Activated CD4-positive, alpha-beta T cell treated with anti-CD3 and anti-CD28 coated beads, Interleukin-2, amount 50 U/mL, for 1 hour (primary cell): Measurements from ENCODE around the gene DOCK2.

Source experiments
- DNase-seq: peaks from one replicate; pipeline ENCODE4 v3.0.0-alpha.2; 2020

The DOCK2 gene

GRCh38 chr5:170008376-170008775 is 371.3 kb downstream of the DOCK2 start:
- no peak for DNase-seq

DNA sequence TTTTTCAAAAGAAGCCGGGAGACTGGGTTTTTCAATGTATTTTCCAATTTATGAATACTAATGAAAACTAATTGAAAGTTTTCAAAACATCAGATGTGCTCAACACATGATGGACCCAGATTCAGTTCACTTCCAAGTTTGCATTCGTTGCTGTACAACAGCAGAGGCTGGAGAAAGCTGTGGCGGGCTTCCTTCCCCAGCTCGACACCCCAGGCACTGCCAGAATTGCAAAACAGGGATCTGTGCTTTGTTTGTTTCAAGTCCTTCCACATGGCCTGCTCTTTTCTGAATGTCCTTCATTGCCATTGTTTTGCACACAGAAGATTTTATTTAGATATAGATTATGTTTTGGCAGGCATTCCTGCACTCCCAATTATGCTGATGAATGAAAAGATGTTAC is 373.5 kb downstream of the DOCK2 start:
- no peak for DNase-seq

DNA sequence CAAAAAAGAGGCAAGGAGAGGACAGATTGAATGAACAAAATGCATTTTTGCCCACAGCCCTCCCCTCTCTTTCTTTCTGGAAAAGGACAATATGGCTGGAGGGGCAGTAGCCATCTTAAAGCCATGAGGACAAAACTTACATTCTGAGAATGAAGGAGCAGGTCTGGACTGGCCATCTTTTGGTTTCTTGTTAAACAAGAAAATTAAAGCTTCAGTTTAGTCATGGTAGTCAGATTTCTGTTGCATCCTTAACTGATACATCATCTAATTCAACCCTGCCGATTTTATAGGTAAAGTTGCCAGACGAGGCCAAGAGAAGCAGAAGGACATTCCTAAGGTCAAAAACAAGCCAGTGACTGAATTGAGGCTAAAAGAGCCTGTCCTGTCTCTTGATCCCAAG is 374.7 kb downstream of the DOCK2 start:
- no peak for DNase-seq

GRCh38 chr5:170012622-170013021 is 375.5 kb downstream of the DOCK2 start:
- no peak for DNase-seq

GRCh38 chr5:170020423-170020822 is 383.3 kb downstream of the DOCK2 start:
- no peak for DNase-seq

DNA sequence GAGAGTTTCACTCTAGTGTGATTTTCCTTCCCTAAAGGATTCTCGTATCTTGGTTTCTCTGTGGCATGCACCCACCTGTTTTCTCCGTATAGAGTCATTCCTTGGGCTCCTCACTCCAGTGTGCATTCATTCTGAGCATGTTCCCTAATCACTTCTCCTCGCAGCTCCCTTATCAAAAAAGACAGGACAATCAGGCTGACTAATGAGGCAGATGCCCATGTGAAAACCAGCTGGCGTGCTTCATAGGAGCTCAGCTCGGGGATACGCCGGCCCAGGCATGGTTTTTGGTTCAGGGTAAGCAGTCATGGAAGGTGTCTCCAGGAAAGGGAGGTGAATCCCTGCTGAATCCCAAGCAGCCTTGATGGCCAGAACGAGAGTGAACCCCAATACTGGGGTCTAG is 384.4 kb downstream of the DOCK2 start:
- no peak for DNase-seq

DNA sequence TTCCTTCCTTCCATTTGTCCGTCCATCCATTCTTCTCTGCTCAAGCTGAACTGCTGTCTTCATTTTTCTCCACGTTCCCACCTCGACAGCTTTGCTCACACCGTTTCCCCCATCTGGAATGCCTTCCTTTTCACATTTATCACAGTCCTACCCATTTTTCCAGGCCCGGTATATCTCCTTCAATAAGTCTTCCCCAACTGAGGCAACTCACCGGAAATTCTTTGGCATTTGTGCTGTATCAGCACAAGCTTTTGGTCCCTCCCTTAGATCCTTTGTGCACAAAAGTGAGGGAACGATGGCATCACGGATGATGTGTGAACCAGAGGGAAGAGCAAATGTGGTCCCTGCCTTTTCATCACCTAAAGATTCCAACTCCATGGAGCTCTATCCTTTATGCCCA is 388.8 kb downstream of the DOCK2 start:
- DNase-seq = no peak

- DNase-seq = no peak
These were observed 391.0 kb downstream of the DOCK2 start for GRCh38 chr5:170028124-170028523.

- no peak for DNase-seq
These were observed 397.2 kb downstream of the DOCK2 start for GRCh38 chr5:170034231-170034630.

DNA sequence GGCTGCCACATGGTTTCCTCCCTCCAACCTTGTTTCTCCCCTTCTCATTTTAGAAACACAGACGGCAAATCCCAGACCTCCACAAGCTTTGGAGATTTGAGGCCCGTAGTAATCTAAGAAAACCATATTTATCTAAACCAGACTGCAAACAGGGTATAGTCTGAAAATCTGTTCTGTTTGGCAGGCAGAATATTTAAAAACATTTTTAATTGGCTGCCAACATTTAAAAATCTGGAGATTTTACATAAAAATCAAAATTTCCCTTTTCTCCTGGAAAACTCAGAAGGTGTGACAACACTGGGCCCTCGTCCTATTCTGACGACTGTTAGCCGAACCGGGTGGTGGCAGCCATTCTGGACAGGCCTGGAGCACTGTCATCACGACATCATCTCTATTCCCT is 401.2 kb downstream of the DOCK2 start:
- no peak for DNase-seq

DNA sequence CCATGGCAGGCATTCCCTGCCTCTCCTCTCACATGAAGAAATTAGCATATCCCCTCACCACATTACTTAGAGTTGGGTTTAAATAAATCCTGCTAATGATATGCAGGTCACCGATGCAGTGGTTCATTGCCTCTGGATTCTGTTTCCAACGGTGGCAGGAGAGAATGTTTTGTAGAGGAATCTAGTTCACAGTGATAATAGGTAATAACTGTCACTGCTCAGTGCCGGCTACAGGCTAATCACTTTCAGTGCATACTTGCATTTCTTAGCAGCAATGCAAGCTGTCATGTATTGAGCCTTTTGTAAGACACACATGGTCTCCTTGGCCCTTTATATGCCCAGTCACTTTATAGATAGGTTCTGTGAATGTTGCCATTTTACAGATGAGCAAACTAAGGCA is 402.8 kb downstream of the DOCK2 start:
- DNase-seq = no peak

DNA sequence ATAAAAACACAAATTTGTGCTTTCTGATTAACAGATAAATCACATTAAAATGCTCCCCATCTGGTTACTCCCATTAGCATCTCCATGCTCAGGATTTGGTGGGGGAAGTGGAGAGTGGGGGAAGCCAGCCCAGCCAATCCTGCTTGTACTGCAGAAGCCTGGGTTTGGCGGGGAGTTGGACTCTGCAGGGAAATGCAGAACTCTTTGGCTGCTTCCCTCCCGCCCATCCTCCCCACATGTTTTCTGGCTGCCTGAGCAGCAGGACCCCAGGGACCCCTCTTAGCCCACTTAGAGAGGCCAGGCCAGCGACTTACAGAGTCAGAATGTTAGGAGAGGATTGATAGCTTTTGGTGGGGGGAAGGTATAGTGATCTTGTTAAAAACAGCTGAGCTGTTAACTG is 409.2 kb downstream of the DOCK2 start:
- no peak for DNase-seq

GRCh38 chr5:170049713-170050112 is 412.6 kb downstream of the DOCK2 start:
- DNase-seq = no peak

DNA sequence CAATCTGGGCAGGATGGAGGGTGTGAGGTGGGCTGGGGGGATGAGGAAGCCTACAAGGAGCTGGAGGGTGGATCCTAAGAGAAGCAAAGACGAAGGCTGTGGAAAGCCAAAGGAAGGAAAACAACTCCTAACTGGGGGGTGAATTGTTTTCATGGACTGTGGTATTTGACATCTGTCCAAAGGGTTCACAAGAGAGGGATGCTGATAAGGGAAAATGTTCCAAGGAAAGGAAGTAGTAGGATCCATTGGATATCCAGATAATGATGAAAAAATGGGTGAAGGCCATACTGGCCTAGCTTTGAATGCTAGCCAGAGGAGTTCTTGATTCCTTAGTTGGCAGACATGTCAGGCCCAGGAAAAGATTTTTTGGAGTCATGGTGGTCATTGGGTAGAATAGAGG is 416.8 kb downstream of the DOCK2 start:
- no peak for DNase-seq

GRCh38 chr5:170055606-170056005 is 418.5 kb downstream of the DOCK2 start:
- DNase-seq = no peak

GRCh38 chr5:170056561-170057267 is 419.6 kb downstream of the DOCK2 start:
- no peak for DNase-seq

- no peak for DNase-seq
These were observed 420.2 kb downstream of the DOCK2 start for GRCh38 chr5:170057311-170057710.

DNA sequence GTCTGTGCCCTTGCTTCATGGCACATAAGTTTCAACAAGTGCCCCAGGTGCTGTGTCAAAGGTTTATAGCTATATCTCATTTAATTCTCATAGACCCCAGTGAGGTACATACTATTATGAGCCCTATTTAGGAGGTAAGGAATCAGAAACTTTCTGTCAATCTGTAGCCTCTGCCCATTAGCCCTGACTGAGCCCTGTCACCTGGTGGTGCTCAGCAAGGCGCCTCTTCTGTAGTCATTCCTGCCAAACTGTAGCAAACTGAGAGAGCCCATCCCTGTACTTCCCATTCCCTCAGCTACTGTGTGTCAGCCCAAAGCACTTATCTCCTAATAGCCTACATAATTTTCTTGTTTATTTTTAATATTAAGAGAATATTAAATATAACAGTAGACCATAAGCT is 422.1 kb downstream of the DOCK2 start:
- DNase-seq = no peak

DNA sequence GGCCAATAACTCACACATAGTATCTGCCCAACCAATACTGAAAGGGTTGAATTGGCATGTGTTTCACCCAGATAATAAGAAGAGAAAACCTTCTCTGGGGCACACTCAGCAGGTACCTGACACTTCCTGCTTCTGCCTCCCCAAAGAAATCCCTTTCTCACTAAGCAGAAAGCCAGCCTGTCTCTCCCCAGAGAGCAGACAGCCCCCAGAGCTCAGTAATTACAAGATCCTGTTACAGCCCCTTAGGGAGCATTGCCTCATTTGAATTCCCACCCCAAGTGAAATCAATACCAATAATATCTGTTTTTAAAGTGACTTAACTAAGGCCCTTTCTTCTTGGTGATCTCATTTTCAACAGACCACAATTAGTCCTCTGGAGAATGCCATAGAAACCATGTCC is 430.1 kb downstream of the DOCK2 start:
- no peak for DNase-seq

- DNase-seq = no peak
These were observed 430.6 kb downstream of the DOCK2 start for GRCh38 chr5:170067574-170068170.

DNA sequence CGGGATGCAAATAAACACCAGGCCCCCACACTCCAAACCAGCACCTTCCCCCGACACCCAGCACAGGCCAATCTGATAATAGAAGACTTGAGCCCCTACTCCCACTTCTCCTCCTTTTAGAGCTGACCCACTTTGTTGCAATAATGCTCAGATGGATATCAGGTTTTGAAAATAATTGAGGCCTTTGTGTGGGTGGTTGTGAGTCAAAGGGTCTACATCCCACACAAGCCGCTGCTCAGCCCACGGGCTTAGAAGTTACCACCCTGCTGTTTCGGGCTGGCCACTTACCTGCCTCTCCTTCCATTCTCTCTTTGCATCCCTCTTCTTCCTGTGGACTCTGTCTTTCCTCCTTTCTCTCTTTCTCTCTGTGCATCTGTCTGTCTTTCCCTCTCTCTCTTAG is 432.4 kb downstream of the DOCK2 start:
- DNase-seq = no peak

DNA sequence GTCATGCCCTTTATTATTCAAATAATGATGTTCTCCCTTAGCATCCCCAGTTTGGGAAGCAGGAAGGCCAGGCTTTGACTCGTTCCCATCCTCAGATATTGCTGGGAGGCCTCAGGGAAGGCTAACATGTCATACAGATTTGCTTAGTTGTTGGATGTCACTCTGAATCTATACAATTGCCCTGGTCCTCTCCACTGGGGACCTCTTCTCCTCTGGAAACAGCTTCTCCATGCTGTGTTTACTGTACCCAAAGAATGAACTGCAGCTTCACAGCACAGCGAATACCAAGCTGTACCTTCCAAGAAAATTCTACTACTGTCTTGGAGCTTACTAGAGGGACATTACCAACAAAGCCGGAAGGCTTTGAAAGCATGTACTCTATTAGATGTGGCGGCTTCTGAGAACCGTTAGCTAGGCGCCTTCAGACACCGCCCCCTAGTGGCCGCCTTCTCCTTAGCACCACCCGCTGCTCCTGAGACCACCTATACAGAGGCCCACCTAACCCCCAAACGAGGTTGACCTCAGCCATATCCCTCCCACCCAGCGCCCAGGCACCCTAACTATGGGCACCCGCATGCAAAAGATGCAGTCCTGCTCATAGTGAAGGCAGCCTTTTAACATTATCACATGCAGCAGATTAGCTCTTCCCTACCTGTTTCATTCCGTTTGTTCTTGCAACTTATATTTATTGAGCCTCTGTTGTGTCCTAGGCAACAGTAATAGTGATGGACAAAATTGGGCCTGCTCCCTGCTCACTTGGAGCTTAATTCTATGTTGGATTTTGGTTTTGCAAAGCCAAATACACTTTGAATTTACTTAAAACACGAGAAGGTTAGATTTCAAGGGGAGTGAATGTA is 433.7 kb downstream of the DOCK2 start:
- peak; percentile 2 for DNase-seq

- no peak for DNase-seq
These were observed 434.7 kb downstream of the DOCK2 start for GRCh38 chr5:170071748-170072147.

- no peak for DNase-seq
These were observed 438.6 kb downstream of the DOCK2 start for GRCh38 chr5:170075696-170076095.
